ENCODE results near the gene PSAPL1.

PSAPL1 gene

DNA sequence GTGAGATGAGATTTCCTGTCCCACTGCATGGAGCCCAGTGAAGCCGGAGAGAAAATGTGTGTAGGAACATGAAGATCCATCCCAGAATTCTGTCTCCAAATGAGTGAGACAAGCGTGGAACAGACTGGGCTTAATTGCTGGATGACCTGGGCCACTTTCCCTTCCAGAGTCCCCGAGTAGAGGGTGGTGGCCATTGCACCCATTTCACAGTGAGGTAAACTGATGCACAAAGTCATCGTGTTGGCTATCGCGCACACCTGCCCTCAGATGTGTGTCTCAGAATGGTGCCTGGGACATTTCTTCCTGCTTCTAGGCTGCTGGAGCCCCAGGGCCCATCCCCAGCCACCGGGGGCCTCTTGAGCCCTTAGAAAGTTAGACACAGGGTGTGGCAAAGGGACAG is 43.0 kb upstream of the PSAPL1 start:
- Histone ChIP-seq H3K4me2 (ENCODE audit: low read length) (no peak overlapping the region), H4K20me1 (ENCODE audit: control insufficient read depth, insufficient read depth, low read depth, low read length) (no peaks in the 10 kb centered on the region), H3K36me3 (ENCODE audit: control insufficient read depth, low read length) (no peaks in the 10 kb centered on the region), H3K79me2 (ENCODE audit: control insufficient read depth, low read length) (no peaks in the 10 kb centered on the region), H3F3A (ENCODE audit: control insufficient read depth, insufficient read depth) (no peaks in the 10 kb centered on the region), H3K9me2 (replicated peaks; ENCODE audit: control insufficient read depth, low read length) (no peaks in the 10 kb centered on the region), H3K27me3 (ENCODE audit: control insufficient read depth, low read length) (no peaks in the 10 kb centered on the region), H3K9me3 (ENCODE audit: control insufficient read depth, insufficient read depth, low read length) (no peaks in the 10 kb centered on the region), H3K4me1 (ENCODE audit: control insufficient read depth, low read length) (peaks cover 13% of the 10 kb centered on the region), H3K4me3 (ENCODE audit: low read length) (no peak overlapping the region), H3K27ac (ENCODE audit: low read depth, low read length) (no peak overlapping the region)
- no peak for TF ChIP-seq EZH2phosphoT487 (IDR thresholded peaks at IDR 0.05; ENCODE audit: borderline replicate concordance, low read length)
- TF ChIP-seq, protein P1, sequence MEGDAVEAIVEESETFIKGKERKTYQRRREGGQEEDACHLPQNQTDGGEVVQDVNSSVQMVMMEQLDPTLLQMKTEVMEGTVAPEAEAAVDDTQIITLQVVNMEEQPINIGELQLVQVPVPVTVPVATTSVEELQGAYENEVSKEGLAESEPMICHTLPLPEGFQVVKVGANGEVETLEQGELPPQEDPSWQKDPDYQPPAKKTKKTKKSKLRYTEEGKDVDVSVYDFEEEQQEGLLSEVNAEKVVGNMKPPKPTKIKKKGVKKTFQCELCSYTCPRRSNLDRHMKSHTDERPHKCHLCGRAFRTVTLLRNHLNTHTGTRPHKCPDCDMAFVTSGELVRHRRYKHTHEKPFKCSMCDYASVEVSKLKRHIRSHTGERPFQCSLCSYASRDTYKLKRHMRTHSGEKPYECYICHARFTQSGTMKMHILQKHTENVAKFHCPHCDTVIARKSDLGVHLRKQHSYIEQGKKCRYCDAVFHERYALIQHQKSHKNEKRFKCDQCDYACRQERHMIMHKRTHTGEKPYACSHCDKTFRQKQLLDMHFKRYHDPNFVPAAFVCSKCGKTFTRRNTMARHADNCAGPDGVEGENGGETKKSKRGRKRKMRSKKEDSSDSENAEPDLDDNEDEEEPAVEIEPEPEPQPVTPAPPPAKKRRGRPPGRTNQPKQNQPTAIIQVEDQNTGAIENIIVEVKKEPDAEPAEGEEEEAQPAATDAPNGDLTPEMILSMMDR (IDR thresholded peaks at IDR 0.05; ENCODE audit: low read depth, low read length, poor library complexity, severe bottlenecking): no peak

- TF ChIP-seq, protein P1 (IDR thresholded peaks at IDR 0.05; ENCODE audit: low read depth, low read length, poor library complexity, severe bottlenecking): no peak
- TF ChIP-seq EZH2phosphoT487 (IDR thresholded peaks at IDR 0.05; ENCODE audit: borderline replicate concordance, low read length): no peak
- Histone ChIP-seq H3K9me2 (replicated peaks; ENCODE audit: control insufficient read depth, low read length) (no peaks in the 10 kb centered on the region), H3K27ac (ENCODE audit: low read depth, low read length) (no peak overlapping the region), H4K20me1 (ENCODE audit: control insufficient read depth, insufficient read depth, low read depth, low read length) (no peaks in the 10 kb centered on the region), H3K36me3 (ENCODE audit: control insufficient read depth, low read length) (no peaks in the 10 kb centered on the region), H3K4me3 (ENCODE audit: low read length) (no peak overlapping the region), H3K9me3 (ENCODE audit: control insufficient read depth, insufficient read depth, low read length) (no peaks in the 10 kb centered on the region), H3K79me2 (ENCODE audit: control insufficient read depth, low read length) (no peaks in the 10 kb centered on the region), H3F3A (ENCODE audit: control insufficient read depth, insufficient read depth) (no peaks in the 10 kb centered on the region), H3K4me2 (ENCODE audit: low read length) (no peak overlapping the region), H3K4me1 (ENCODE audit: control insufficient read depth, low read length) (peaks cover 13% of the 10 kb centered on the region), H3K27me3 (ENCODE audit: control insufficient read depth, low read length) (no peaks in the 10 kb centered on the region)
These were observed 42.1 kb upstream of the PSAPL1 start for GRCh38 chr4:7476820-7477219.

DNA sequence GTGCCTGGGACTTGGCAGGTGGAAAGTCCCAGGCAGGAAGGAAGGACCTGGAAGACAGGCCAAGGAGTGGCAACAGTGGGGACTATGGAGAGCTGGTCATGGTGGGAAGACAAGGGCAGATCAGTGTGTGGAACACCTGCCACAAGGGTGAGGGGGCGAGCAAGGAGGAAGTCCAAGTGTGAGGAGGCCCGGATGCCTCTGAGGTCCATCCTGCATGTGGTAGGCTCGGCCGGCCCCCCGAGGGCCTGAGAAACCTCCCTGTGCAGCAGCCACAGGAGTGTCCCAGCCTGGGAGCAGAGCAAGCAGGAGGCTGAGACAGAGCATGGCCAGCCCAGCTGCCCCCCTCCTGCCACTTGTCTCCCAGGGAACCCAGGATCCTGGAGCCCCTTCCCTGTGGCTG is 40.5 kb upstream of the PSAPL1 start:
- Histone ChIP-seq H3K4me2 (ENCODE audit: low read length) (no peak overlapping the region), H3K9me3 (ENCODE audit: control insufficient read depth, insufficient read depth, low read length) (no peaks in the 10 kb centered on the region), H3K79me2 (ENCODE audit: control insufficient read depth, low read length) (no peaks in the 10 kb centered on the region), H3K27ac (ENCODE audit: low read depth, low read length) (no peak overlapping the region), H3K27me3 (ENCODE audit: control insufficient read depth, low read length) (no peaks in the 10 kb centered on the region), H3K36me3 (ENCODE audit: control insufficient read depth, low read length) (no peaks in the 10 kb centered on the region), H3K9me2 (replicated peaks; ENCODE audit: control insufficient read depth, low read length) (no peaks in the 10 kb centered on the region), H3F3A (ENCODE audit: control insufficient read depth, insufficient read depth) (no peaks in the 10 kb centered on the region), H3K4me1 (ENCODE audit: control insufficient read depth, low read length) (peaks cover 13% of the 10 kb centered on the region), H4K20me1 (ENCODE audit: control insufficient read depth, insufficient read depth, low read depth, low read length) (no peaks in the 10 kb centered on the region), H3K4me3 (ENCODE audit: low read length) (no peak overlapping the region)
- TF ChIP-seq EZH2phosphoT487 (IDR thresholded peaks at IDR 0.05; ENCODE audit: borderline replicate concordance, low read length): no peak
- TF ChIP-seq, protein P1 (IDR thresholded peaks at IDR 0.05; ENCODE audit: low read depth, low read length, poor library complexity, severe bottlenecking): no peak

- H3K4me1 ChIP-seq (ENCODE audit: control insufficient read depth, low read length): peaks cover 13% of the 10 kb centered on the region
- no peaks in the 10 kb centered on the region for H3K79me2 ChIP-seq (ENCODE audit: control insufficient read depth, low read length)
- TF ChIP-seq, protein P1 (IDR thresholded peaks at IDR 0.05; ENCODE audit: low read depth, low read length, poor library complexity, severe bottlenecking): no peak
- no peak for TF ChIP-seq EZH2phosphoT487 (IDR thresholded peaks at IDR 0.05; ENCODE audit: borderline replicate concordance, low read length)
- no peak overlapping the region for H3K4me3 ChIP-seq (ENCODE audit: low read length)
- no peaks in the 10 kb centered on the region for H4K20me1 ChIP-seq (ENCODE audit: control insufficient read depth, insufficient read depth, low read depth, low read length)
- no peaks in the 10 kb centered on the region for H3K27me3 ChIP-seq (ENCODE audit: control insufficient read depth, low read length)
- no peak overlapping the region for H3K27ac ChIP-seq (ENCODE audit: low read depth, low read length)
- no peak overlapping the region for H3K4me2 ChIP-seq (ENCODE audit: low read length)
- H3K9me2 ChIP-seq (replicated peaks; ENCODE audit: control insufficient read depth, low read length): no peaks in the 10 kb centered on the region
- H3F3A ChIP-seq (ENCODE audit: control insufficient read depth, insufficient read depth): no peaks in the 10 kb centered on the region
- no peaks in the 10 kb centered on the region for H3K36me3 ChIP-seq (ENCODE audit: control insufficient read depth, low read length)
- no peaks in the 10 kb centered on the region for H3K9me3 ChIP-seq (ENCODE audit: control insufficient read depth, insufficient read depth, low read length)
These were observed 39.6 kb upstream of the PSAPL1 start for GRCh38 chr4:7474320-7474719.
